Esophagus muscularis mucosa (tissue), 3 donors: ENCODE results near the gene RNF13.

Experiments
- POLR2AphosphoS5 ChIP-seq, 2 donors: sonication (generic); formaldehyde crosslinking; IDR thresholded peaks; one replicate each; pipeline ENCODE4 v1.6.1; 2017; ENCODE audit warnings: antibody characterized with exemption in 2 of 2
- TF ChIP-seq, protein P1 (sequence below), 3 experiments: fragments of 200-600 bp in 2 of 3; fragments of 450-650 bp in 1 of 3; sonication (generic) in 2 of 3; IDR thresholded peaks; one replicate each; pipeline ENCODE4 v1.5.1; 2017 to 2019; ENCODE audit warnings: antibody characterized with exemption in 3 of 3, mild to moderate bottlenecking in 2 of 3, moderate library complexity in 1 of 3

DNA sequence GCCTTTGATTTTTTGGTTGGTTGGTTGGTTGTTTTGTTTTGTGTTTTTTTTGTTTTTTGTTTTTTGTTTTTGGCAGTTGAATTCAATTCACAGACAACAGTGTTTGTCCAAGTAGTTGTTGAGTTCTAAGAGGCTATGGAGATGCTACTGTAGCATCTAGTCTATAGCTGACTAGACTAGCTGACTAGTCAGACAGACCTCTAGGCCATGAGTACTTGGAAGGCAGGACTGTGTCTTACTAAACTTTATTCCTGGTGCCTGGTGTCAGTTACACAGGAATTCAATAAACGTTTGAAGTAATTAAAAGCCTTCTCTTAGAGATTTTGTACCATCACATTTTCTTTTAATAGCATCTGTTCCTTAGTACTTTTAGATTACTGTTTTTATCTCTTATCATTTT lies 35.7 kb downstream of the RNF13 start:
- TF ChIP-seq, protein P1, sequence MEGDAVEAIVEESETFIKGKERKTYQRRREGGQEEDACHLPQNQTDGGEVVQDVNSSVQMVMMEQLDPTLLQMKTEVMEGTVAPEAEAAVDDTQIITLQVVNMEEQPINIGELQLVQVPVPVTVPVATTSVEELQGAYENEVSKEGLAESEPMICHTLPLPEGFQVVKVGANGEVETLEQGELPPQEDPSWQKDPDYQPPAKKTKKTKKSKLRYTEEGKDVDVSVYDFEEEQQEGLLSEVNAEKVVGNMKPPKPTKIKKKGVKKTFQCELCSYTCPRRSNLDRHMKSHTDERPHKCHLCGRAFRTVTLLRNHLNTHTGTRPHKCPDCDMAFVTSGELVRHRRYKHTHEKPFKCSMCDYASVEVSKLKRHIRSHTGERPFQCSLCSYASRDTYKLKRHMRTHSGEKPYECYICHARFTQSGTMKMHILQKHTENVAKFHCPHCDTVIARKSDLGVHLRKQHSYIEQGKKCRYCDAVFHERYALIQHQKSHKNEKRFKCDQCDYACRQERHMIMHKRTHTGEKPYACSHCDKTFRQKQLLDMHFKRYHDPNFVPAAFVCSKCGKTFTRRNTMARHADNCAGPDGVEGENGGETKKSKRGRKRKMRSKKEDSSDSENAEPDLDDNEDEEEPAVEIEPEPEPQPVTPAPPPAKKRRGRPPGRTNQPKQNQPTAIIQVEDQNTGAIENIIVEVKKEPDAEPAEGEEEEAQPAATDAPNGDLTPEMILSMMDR (IDR thresholded peaks at IDR 0.05), result no peak
- TF ChIP-seq POLR2AphosphoS5 (IDR thresholded peaks at IDR 0.05), result no peak
